Activated CD8-positive, alpha-beta memory T cell treated with anti-CD3 and anti-CD28 coated beads, Interleukin-2, amount 50 U/mL, for 1 hour (primary cell): ENCODE measurements around the gene LPIN3.

Experiments used
- DNase-seq: peaks from one replicate; pipeline ENCODE4 v3.0.0-alpha.2; 2020; ENCODE audit errors: extremely low read depth

The LPIN3 gene

GRCh38 chr20:41350408-41350962 is 9.9 kb downstream of the LPIN3 start:
- no peak for DNase-seq

GRCh38 chr20:41352106-41352505 is 11.5 kb downstream of the LPIN3 start:
- DNase-seq: no peak

- DNase-seq: no peak
Measured at GRCh38 chr20:41352666-41353065, 12.0 kb downstream of the LPIN3 start.

- no peak for DNase-seq
Measured at GRCh38 chr20:41353530-41353929, 12.9 kb downstream of the LPIN3 start.

GRCh38 chr20:41355192-41355591 is 14.6 kb downstream of the LPIN3 start:
- DNase-seq: no peak

GRCh38 chr20:41355598-41356203 is 15.1 kb downstream of the LPIN3 start:
- DNase-seq: no peak

- DNase-seq: no peak
Measured at GRCh38 chr20:41356951-41357350, 16.3 kb downstream of the LPIN3 start.

GRCh38 chr20:41357424-41358163 is 17.0 kb downstream of the LPIN3 start:
- DNase-seq: no peak

GRCh38 chr20:41358230-41358629 is 17.6 kb downstream of the LPIN3 start:
- DNase-seq: no peak

- no peak for DNase-seq
Measured at GRCh38 chr20:41358717-41359116, 18.1 kb downstream of the LPIN3 start.

- DNase-seq: no peak
Measured at GRCh38 chr20:41359541-41360011, 19.0 kb downstream of the LPIN3 start.

- no peak for DNase-seq
Measured at GRCh38 chr20:41360831-41361756, 20.5 kb downstream of the LPIN3 start.

- DNase-seq: no peak
Measured at GRCh38 chr20:41361757-41362747, 21.4 kb downstream of the LPIN3 start.

- no peak for DNase-seq
Measured at GRCh38 chr20:41362748-41363140, 22.1 kb downstream of the LPIN3 start.

- DNase-seq: no peak
Measured at GRCh38 chr20:41363601-41364000, 23.0 kb downstream of the LPIN3 start.

- DNase-seq: no peak
Measured at GRCh38 chr20:41364236-41364855, 23.7 kb downstream of the LPIN3 start.

GRCh38 chr20:41364967-41365765 is 24.5 kb downstream of the LPIN3 start:
- DNase-seq: no peak

- DNase-seq: no peak
Measured at GRCh38 chr20:41365777-41366545, 25.3 kb downstream of the LPIN3 start.
